Measurements from ENCODE around the gene SLC25A13. TPM values are rescaled to one million over a fixed set of nuclear protein-coding genes. Genes with fewer than 3 reads are reported as not detected.

The SLC25A13 gene
- total and polyA plus RNA-seq, 3 experiments from 2014 or later: 9.7 to 13.8 (median 10.8) TPM

DNA sequence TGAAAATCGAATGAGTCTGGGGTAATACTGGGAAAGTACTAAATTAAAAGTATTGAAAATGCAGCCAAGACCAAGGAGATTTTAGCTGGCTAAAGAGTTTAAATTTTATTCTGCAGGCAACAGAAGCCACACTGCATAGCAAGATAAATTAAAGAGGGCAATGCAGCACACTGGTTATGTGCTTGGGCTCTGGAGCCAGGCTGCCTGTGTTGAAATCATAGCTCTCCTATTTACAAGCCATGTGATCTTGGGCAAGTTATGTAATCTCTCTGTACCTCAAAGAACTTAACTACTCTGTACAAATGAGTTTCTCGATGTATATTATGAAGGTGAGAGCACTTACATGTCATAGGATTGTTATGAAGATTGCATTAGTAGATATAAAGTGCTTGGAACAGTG is 9.9 kb downstream of the SLC25A13 start:
- no peaks in the 10 kb centered on the region for H3K4me1 ChIP-seq (ENCODE audit: insufficient read depth, low read length)
- H3K9me3 ChIP-seq (ENCODE audit: low read length): no peaks in the 10 kb centered on the region
- H3K27me3 ChIP-seq (ENCODE audit: insufficient read depth, low read length, poor library complexity, severe bottlenecking): no peaks in the 10 kb centered on the region
- no peak for DNase-seq
- peaks cover 24 to 44% (median 40%) of the 10 kb centered on the region in 3 donors for H3K4me1 Mint-ChIP-seq
- no peaks in the 10 kb centered on the region for H3K27me3 Mint-ChIP-seq
- no peaks in the 10 kb centered on the region for H3K36me3 ChIP-seq (ENCODE audit: insufficient read depth, low read length)
- CTCF ChIA-PET: no interaction called here
- H3K4me3 ChIP-seq (ENCODE audit: low read length): no peak overlapping the region
- H3K9me3 Mint-ChIP-seq: no peaks in the 10 kb centered on the region
- H3K4me3 Mint-ChIP-seq: no peak overlapping the region
- H3K36me3 Mint-ChIP-seq: peaks cover 0 to 6% (median 1%) of the 10 kb centered on the region in 3 donors
- POLR2A ChIA-PET: no interaction called here
- no peak overlapping the region for H3K27ac ChIP-seq (ENCODE audit: low read depth, low read length)
- peak overlapping the region in 1 of 8 donors; percentile 26 for H3K27ac Mint-ChIP-seq

DNA sequence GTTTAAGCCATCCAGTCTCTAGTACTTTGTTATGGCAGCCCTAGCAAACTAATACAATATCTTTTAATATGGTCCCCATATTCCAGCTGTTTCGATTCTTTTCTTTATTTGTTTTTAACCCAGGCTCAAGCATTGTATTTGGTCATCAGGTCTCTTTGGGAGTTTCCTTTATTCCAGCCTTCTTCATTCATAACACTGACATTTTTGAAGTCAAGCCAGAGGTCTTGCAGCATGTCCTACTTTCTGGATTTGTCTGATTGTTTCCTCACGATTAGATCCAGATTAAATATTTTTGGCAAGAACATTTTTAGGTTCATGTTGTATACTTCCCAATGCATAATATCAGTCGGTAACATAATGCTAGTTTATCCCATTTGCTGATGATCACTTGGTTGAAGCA is 11.8 kb downstream of the SLC25A13 start:
- Mint-ChIP-seq H3K36me3 (peaks cover 0 to 6% (median 4%) of the 10 kb centered on the region in 3 donors), H3K27me3 (no peaks in the 10 kb centered on the region), H3K9me3 (no peaks in the 10 kb centered on the region), H3K4me1 (peaks cover 26 to 48% (median 41%) of the 10 kb centered on the region in 3 donors), H3K27ac (no peak overlapping the region), H3K4me3 (no peak overlapping the region)
- Histone ChIP-seq H3K4me1 (ENCODE audit: insufficient read depth, low read length) (no peaks in the 10 kb centered on the region), H3K4me3 (ENCODE audit: low read length) (no peak overlapping the region), H3K9me3 (ENCODE audit: low read length) (no peaks in the 10 kb centered on the region), H3K27me3 (ENCODE audit: insufficient read depth, low read length, poor library complexity, severe bottlenecking) (no peaks in the 10 kb centered on the region), H3K27ac (ENCODE audit: low read depth, low read length) (no peak overlapping the region), H3K36me3 (ENCODE audit: insufficient read depth, low read length) (no peaks in the 10 kb centered on the region)
- POLR2A ChIA-PET: no interaction called here
- CTCF ChIA-PET: no interaction called here
- DNase-seq: no peak

DNA sequence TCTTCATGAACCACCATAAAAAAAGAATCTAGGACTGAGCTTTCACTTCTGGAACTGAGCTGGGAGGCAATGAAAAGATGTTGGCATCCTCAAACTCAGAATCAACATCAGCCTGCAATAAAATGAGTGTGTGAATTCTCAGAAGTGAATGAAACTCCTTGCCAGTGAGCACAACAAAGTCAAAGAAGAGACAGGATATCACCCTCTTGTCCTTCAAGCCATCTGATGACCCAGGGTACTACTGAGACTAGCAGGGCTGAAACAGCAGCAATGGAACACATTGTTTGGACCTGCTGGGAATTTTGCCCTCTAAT is 13.0 kb downstream of the SLC25A13 start:
- no peaks in the 10 kb centered on the region for H3K27me3 Mint-ChIP-seq
- H3K4me3 ChIP-seq (ENCODE audit: low read length): no peak overlapping the region
- no peaks in the 10 kb centered on the region for H3K9me3 Mint-ChIP-seq
- H3K27me3 ChIP-seq (ENCODE audit: insufficient read depth, low read length, poor library complexity, severe bottlenecking): no peaks in the 10 kb centered on the region
- no peaks in the 10 kb centered on the region for H3K9me3 ChIP-seq (ENCODE audit: low read length)
- H3K27ac Mint-ChIP-seq: no peak overlapping the region
- ChIA-PET CTCF (no interaction called here), POLR2A (no interaction called here)
- peaks cover 0 to 6% (median 4%) of the 10 kb centered on the region in 3 donors for H3K36me3 Mint-ChIP-seq
- peaks cover 32 to 53% (median 38%) of the 10 kb centered on the region in 3 donors for H3K4me1 Mint-ChIP-seq
- no peak overlapping the region for H3K27ac ChIP-seq (ENCODE audit: low read depth, low read length)
- DNase-seq: no peak
- peaks cover under 1% of the 10 kb centered on the region for H3K4me1 ChIP-seq (ENCODE audit: insufficient read depth, low read length)
- H3K36me3 ChIP-seq (ENCODE audit: insufficient read depth, low read length): no peaks in the 10 kb centered on the region
- H3K4me3 Mint-ChIP-seq: no peak overlapping the region

DNA sequence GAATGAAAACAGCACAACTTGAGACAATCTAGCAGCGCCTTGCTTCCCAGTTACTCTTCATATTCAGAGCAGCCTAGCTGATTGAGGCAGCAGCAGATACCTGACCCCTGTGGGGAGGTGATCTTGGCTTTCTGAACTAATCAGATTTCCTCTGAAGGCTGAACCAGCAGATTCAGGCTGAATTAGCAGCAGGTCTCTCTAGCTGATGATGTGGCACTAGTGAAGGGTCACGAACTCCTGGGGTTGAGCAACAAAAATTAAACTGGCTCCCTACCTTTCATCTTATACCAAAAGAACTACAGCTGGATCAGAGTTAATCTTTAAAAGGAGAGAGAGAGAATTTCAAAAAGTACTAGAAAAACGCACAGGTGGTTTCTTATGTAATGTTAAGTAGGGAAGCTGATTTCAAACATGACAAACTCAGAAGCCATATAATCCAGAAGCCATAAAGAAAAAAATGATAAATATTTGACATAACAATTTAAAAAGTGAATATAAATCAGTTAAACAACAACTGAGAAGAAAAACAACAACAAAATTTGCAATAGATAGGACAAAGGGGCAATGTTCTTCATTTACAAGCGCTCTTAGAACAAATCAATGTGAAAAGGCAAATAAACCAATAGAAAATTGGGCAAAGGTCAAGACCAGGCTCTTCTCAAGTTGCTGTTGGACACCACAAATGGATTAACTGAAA is 13.5 kb downstream of the SLC25A13 start:
- H3K27me3 Mint-ChIP-seq: no peaks in the 10 kb centered on the region
- H3K27ac ChIP-seq (ENCODE audit: low read depth, low read length): no peak overlapping the region
- H3K4me1 ChIP-seq (ENCODE audit: insufficient read depth, low read length): peaks cover 5% of the 10 kb centered on the region
- H3K9me3 Mint-ChIP-seq: no peaks in the 10 kb centered on the region
- DNase-seq: no peak
- ChIA-PET POLR2A (no interaction called here), CTCF (no interaction called here)
- H3K27me3 ChIP-seq (ENCODE audit: insufficient read depth, low read length, poor library complexity, severe bottlenecking): no peaks in the 10 kb centered on the region
- no peaks in the 10 kb centered on the region for H3K9me3 ChIP-seq (ENCODE audit: low read length)
- peaks cover 32 to 56% (median 41%) of the 10 kb centered on the region in 3 donors for H3K4me1 Mint-ChIP-seq
- no peak overlapping the region for H3K27ac Mint-ChIP-seq
- peak overlapping the region in 1 of 7 donors; percentile 6 for H3K4me3 Mint-ChIP-seq
- H3K4me3 ChIP-seq (ENCODE audit: low read length): no peak overlapping the region
- no peaks in the 10 kb centered on the region for H3K36me3 ChIP-seq (ENCODE audit: insufficient read depth, low read length)
- peaks cover 0 to 6% (median 4%) of the 10 kb centered on the region in 3 donors for H3K36me3 Mint-ChIP-seq

DNA sequence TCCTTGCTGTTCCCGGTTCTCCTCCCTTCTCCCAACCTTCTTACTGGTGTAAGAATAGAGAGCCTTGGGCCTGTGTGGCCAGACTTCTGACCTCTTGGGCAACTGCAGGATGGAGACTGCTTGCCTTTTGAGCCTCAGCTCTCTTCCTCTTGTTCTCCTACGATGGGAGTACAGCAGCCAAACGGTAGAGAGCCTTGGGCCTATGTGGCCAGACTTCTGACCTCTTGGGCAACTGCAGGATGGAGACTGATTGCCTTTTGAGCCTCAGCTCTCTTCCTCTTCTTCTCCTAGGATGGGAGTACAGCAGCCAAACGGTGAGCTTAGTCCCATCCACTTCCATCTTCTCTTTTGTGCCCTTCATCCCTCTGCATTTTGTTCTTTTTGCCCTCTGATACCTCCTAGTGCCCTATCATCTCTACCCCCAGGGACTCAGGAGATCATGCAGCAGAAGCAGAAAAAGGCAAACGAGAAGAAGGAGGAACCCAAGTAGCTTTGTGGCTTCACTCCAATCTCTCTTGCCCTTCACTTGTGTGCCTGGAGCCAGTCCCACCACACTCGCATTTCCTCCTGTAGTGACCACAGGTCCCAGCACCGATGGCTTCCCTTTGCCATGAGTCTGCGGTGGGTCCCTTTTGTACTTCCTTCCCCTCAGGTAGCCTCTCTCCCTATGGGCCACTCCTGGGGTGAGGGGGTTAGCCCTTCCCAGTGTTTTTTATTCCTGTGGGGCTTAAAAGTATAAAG is 15.3 kb downstream of the SLC25A13 start:
- Histone ChIP-seq H3K4me3 (ENCODE audit: low read length) (no peak overlapping the region), H3K4me1 (ENCODE audit: insufficient read depth, low read length) (peaks cover 7% of the 10 kb centered on the region), H3K36me3 (ENCODE audit: insufficient read depth, low read length) (no peaks in the 10 kb centered on the region), H3K9me3 (ENCODE audit: low read length) (no peaks in the 10 kb centered on the region), H3K27me3 (ENCODE audit: insufficient read depth, low read length, poor library complexity, severe bottlenecking) (no peaks in the 10 kb centered on the region), H3K27ac (ENCODE audit: low read depth, low read length) (no peak overlapping the region)
- Mint-ChIP-seq H3K4me1 (peaks cover 29 to 58% (median 45%) of the 10 kb centered on the region in 3 donors), H3K36me3 (peaks cover 0 to 11% (median 4%) of the 10 kb centered on the region in 3 donors), H3K9me3 (no peaks in the 10 kb centered on the region), H3K4me3 (no peak overlapping the region), H3K27ac (no peak overlapping the region), H3K27me3 (no peaks in the 10 kb centered on the region)
- ChIA-PET CTCF (no interaction called here), POLR2A (no interaction called here)
- no peak for DNase-seq

DNA sequence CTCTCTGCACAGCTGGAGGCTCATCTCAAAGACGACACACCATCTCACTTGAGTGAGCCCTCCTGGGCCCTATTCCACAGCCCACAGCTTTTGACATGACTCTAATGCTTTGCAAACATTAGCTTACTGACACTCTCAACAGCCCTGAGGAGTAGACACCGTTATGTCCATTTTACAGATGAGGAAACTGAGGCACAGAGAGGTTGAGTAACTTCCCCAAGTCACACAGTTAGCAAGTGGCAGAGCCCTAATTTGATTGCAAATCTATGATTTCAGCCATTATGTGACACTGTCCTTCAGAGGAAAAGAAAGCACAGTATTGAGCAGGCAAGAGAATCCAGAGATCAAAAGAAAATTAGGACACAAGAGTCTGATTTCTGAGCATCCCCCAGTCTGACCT is 16.0 kb downstream of the SLC25A13 start:
- POLR2A ChIA-PET: no interaction called here
- CTCF ChIA-PET: no interaction called here
- H3K4me1 Mint-ChIP-seq: peaks cover 29 to 55% (median 44%) of the 10 kb centered on the region in 3 donors
- H3K36me3 Mint-ChIP-seq: peaks cover 0 to 11% (median 4%) of the 10 kb centered on the region in 3 donors
- no peak overlapping the region for H3K4me3 ChIP-seq (ENCODE audit: low read length)
- H3K9me3 ChIP-seq (ENCODE audit: low read length): no peaks in the 10 kb centered on the region
- no peak overlapping the region for H3K27ac Mint-ChIP-seq
- H3K4me1 ChIP-seq (ENCODE audit: insufficient read depth, low read length): peaks cover 7% of the 10 kb centered on the region
- no peaks in the 10 kb centered on the region for H3K27me3 Mint-ChIP-seq
- H3K9me3 Mint-ChIP-seq: no peaks in the 10 kb centered on the region
- H3K27me3 ChIP-seq (ENCODE audit: insufficient read depth, low read length, poor library complexity, severe bottlenecking): no peaks in the 10 kb centered on the region
- no peak for DNase-seq
- no peak overlapping the region for H3K27ac ChIP-seq (ENCODE audit: low read depth, low read length)
- H3K36me3 ChIP-seq (ENCODE audit: insufficient read depth, low read length): no peaks in the 10 kb centered on the region
- H3K4me3 Mint-ChIP-seq: no peak overlapping the region

DNA sequence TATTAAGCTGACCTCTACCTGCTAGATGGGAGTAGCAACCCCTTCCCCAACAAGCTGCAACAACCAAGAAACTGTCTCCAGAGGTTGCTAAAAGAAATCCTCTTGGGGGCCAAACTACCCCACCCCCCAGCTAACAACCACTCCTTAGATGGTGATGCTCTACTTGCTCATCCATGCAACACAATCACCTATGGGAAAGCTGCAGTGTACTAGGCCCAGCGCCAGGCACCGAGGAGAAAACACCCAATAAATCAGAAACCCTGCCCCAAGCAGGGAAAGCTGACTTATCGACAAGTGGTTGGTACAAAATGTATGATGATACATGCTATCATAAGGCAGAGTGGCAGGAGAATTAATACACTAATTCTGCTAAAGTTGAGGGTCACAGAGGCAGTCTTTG is 17.3 kb downstream of the SLC25A13 start:
- H3K4me1 Mint-ChIP-seq: peaks cover 27 to 55% (median 51%) of the 10 kb centered on the region in 3 donors
- CTCF ChIA-PET: no interaction called here

DNA sequence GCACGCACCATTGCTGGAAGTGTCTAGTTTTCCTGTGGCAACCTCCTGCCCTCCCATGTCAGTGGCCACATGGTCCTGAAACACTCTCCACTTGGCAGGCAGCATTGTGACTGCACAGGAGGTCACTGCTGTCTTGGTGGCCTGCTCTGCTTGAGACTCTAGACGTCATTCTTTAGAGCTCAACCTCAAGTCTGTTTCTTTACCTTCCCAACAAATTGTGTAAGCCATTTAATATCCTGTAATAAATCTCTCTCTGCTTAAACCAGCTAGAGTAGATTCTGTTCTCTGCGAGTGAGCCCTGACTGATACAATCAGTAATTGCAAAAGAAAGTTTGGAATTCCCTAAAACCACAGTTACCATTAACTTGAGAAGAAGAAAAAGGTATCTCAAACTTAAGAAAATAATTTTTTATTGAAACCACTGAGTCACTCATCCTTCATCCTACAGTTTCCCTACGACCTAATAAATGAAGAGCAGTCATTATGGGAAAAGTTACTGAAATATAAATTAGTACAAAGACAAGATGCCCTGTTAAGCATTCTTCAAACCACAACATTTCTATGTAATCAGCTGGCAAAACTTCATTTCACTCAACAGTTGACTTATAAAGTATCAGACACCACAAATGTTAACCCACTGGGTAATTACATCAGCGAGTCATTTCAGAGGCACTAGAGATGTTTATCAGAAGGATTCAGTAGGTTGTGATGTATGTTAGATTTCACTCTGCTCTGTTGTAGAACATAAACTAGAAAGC is 18.0 kb downstream of the SLC25A13 start:
- ChIA-PET POLR2A (no interaction called here), CTCF (no interaction called here)
- H3K27me3 ChIP-seq (ENCODE audit: insufficient read depth, low read length, poor library complexity, severe bottlenecking): no peaks in the 10 kb centered on the region
- no peaks in the 10 kb centered on the region for H3K36me3 ChIP-seq (ENCODE audit: insufficient read depth, low read length)
- H3K4me1 ChIP-seq (ENCODE audit: insufficient read depth, low read length): peaks cover 7% of the 10 kb centered on the region
- no peak overlapping the region for H3K27ac ChIP-seq (ENCODE audit: low read depth, low read length)
- peaks cover 0 to 11% (median 4%) of the 10 kb centered on the region in 3 donors for H3K36me3 Mint-ChIP-seq
- no peaks in the 10 kb centered on the region for H3K27me3 Mint-ChIP-seq
- DNase-seq: no peak
- no peaks in the 10 kb centered on the region for H3K9me3 Mint-ChIP-seq
- peaks cover 27 to 58% (median 47%) of the 10 kb centered on the region in 3 donors for H3K4me1 Mint-ChIP-seq
- H3K4me3 Mint-ChIP-seq: no peak overlapping the region
- H3K4me3 ChIP-seq (ENCODE audit: low read length): no peak overlapping the region
- no peaks in the 10 kb centered on the region for H3K9me3 ChIP-seq (ENCODE audit: low read length)
- H3K27ac Mint-ChIP-seq: peak overlapping the region in 1 of 8 donors; percentile 86

More for the DNA sequence above, 17.3 kb downstream of the SLC25A13 start:
- H3K4me3 ChIP-seq (ENCODE audit: low read length): no peak overlapping the region
- Mint-ChIP-seq H3K4me3 (no peak overlapping the region), H3K9me3 (no peaks in the 10 kb centered on the region), H3K27me3 (no peaks in the 10 kb centered on the region), H3K27ac (peak overlapping the region in 1 of 8 donors; percentile 86), H3K36me3 (peaks cover 0 to 11% (median 4%) of the 10 kb centered on the region in 3 donors)
- H3K27ac ChIP-seq (ENCODE audit: low read depth, low read length): no peak overlapping the region
- POLR2A ChIA-PET: no interaction called here
- peaks cover 7% of the 10 kb centered on the region for H3K4me1 ChIP-seq (ENCODE audit: insufficient read depth, low read length)
- H3K27me3 ChIP-seq (ENCODE audit: insufficient read depth, low read length, poor library complexity, severe bottlenecking): no peaks in the 10 kb centered on the region
- no peaks in the 10 kb centered on the region for H3K9me3 ChIP-seq (ENCODE audit: low read length)
- DNase-seq: no peak
- H3K36me3 ChIP-seq (ENCODE audit: insufficient read depth, low read length): no peaks in the 10 kb centered on the region

All from CD8-positive, alpha-beta memory T cell (primary cell).